ENCODE data around the gene EVPL.
"Not testable (repeated sequence)": the region's sequence is repeated elsewhere in the genome, so short reads cannot be mapped to it uniquely, and the experiment has no call there.

EVPL gene

GRCh38 chr17:75980188-75981018, 46.7 kb downstream of the EVPL start:
- Histone ChIP-seq H3K4me1 (ENCODE audit: control insufficient read depth, insufficient read depth, low read length) (no peaks in the 10 kb centered on the region), H3K4me3 (ENCODE audit: insufficient read depth, low read depth, low read length) (peak overlapping the region; percentile 96), H3K36me3 (ENCODE audit: control insufficient read depth, insufficient read depth, low read length) (no peaks in the 10 kb centered on the region), H3K27me3 (ENCODE audit: control insufficient read depth, insufficient read depth, low read length, poor library complexity, severe bottlenecking) (no peaks in the 10 kb centered on the region), H3K27ac (ENCODE audit: insufficient read depth, low read depth, low read length, poor library complexity, severe bottlenecking) (peak overlapping the region; percentile 98), H3K9me3 (ENCODE audit: control insufficient read depth, low read length) (no peaks in the 10 kb centered on the region)
- 90 to 94% methylated on average over 17 to 18 of the region's 18 CpGs for WGBS, 2 experiments

GRCh38 chr17:75979705-75980187, 47.4 kb downstream of the EVPL start:
- no peaks in the 10 kb centered on the region for H3K9me3 ChIP-seq (ENCODE audit: control insufficient read depth, low read length)
- no peaks in the 10 kb centered on the region for H3K4me1 ChIP-seq (ENCODE audit: control insufficient read depth, insufficient read depth, low read length)
- WGBS, 2 experiments: 9 to 10% methylated on average over 19 of the region's 19 CpGs
- no peaks in the 10 kb centered on the region for H3K27me3 ChIP-seq (ENCODE audit: control insufficient read depth, insufficient read depth, low read length, poor library complexity, severe bottlenecking)
- peak overlapping the region; percentile 96 for H3K4me3 ChIP-seq (ENCODE audit: insufficient read depth, low read depth, low read length)
- H3K27ac ChIP-seq (ENCODE audit: insufficient read depth, low read depth, low read length, poor library complexity, severe bottlenecking): peak overlapping the region; percentile 98
- no peaks in the 10 kb centered on the region for H3K36me3 ChIP-seq (ENCODE audit: control insufficient read depth, insufficient read depth, low read length)

GRCh38 chr17:75978938-75979704, 48.0 kb downstream of the EVPL start, which contains the start of the genes ACOX1 and TEN1:
Gene ACOX1 (minus strand): TSS chr17:75979166. CDS start chr17:75979073, 93 bp downstream.
Gene TEN1 (plus strand): TSS chr17:75979240. CDS start chr17:75986193, 6,953 bp downstream.
- 0% methylated on average over 72 of the region's 72 CpGs for WGBS, 2 experiments
- Histone ChIP-seq H3K36me3 (ENCODE audit: control insufficient read depth, insufficient read depth, low read length) (no peaks in the 10 kb centered on the region), H3K9me3 (ENCODE audit: control insufficient read depth, low read length) (no peaks in the 10 kb centered on the region), H3K4me3 (ENCODE audit: insufficient read depth, low read depth, low read length) (peak within 1 kb of the TSS; percentile 96), H3K4me1 (ENCODE audit: control insufficient read depth, insufficient read depth, low read length) (no peaks in the 10 kb centered on the region), H3K27me3 (ENCODE audit: control insufficient read depth, insufficient read depth, low read length, poor library complexity, severe bottlenecking) (no peaks in the 10 kb centered on the region), H3K27ac (ENCODE audit: insufficient read depth, low read depth, low read length, poor library complexity, severe bottlenecking) (peak within 1 kb of the TSS; percentile 98)

GRCh38 chr17:75976175-75976848, 50.8 kb downstream of the EVPL start:
- Histone ChIP-seq H3K4me1 (ENCODE audit: control insufficient read depth, insufficient read depth, low read length) (no peaks in the 10 kb centered on the region), H3K27me3 (ENCODE audit: control insufficient read depth, insufficient read depth, low read length, poor library complexity, severe bottlenecking) (no peaks in the 10 kb centered on the region), H3K9me3 (ENCODE audit: control insufficient read depth, low read length) (no peaks in the 10 kb centered on the region), H3K27ac (ENCODE audit: insufficient read depth, low read depth, low read length, poor library complexity, severe bottlenecking) (no peak overlapping the region), H3K36me3 (ENCODE audit: control insufficient read depth, insufficient read depth, low read length) (no peaks in the 10 kb centered on the region), H3K4me3 (ENCODE audit: insufficient read depth, low read depth, low read length) (no peak overlapping the region)
- 91 to 94% methylated on average over 9 of the region's 9 CpGs for WGBS, 2 experiments

- no peak overlapping the region for H3K27ac ChIP-seq (ENCODE audit: insufficient read depth, low read depth, low read length, poor library complexity, severe bottlenecking)
- no peaks in the 10 kb centered on the region for H3K36me3 ChIP-seq (ENCODE audit: control insufficient read depth, insufficient read depth, low read length)
- no peaks in the 10 kb centered on the region for H3K27me3 ChIP-seq (ENCODE audit: control insufficient read depth, insufficient read depth, low read length, poor library complexity, severe bottlenecking)
- no peaks in the 10 kb centered on the region for H3K9me3 ChIP-seq (ENCODE audit: control insufficient read depth, low read length)
- 92 to 98% methylated on average over 3 to 5 of the region's 5 CpGs for WGBS, 2 experiments
- H3K4me1 ChIP-seq (ENCODE audit: control insufficient read depth, insufficient read depth, low read length): no peaks in the 10 kb centered on the region
- no peak overlapping the region for H3K4me3 ChIP-seq (ENCODE audit: insufficient read depth, low read depth, low read length)
Observed at GRCh38 chr17:75975757-75976174, 51.3 kb downstream of the EVPL start.

GRCh38 chr17:75975187-75975586, 51.9 kb downstream of the EVPL start:
- H3K4me3 ChIP-seq (ENCODE audit: insufficient read depth, low read depth, low read length); H3K27ac ChIP-seq (ENCODE audit: insufficient read depth, low read depth, low read length, poor library complexity, severe bottlenecking); H3K4me1 ChIP-seq (ENCODE audit: control insufficient read depth, insufficient read depth, low read length); H3K27me3 ChIP-seq (ENCODE audit: control insufficient read depth, insufficient read depth, low read length, poor library complexity, severe bottlenecking); H3K9me3 ChIP-seq (ENCODE audit: control insufficient read depth, low read length); H3K36me3 ChIP-seq (ENCODE audit: control insufficient read depth, insufficient read depth, low read length): not testable (repeated sequence)
- WGBS, 2 experiments: 96% methylated on average over 5 to 6 of the region's 6 CpGs

- H3K27me3 ChIP-seq (ENCODE audit: control insufficient read depth, insufficient read depth, low read length, poor library complexity, severe bottlenecking): no peaks in the 10 kb centered on the region
- no peaks in the 10 kb centered on the region for H3K36me3 ChIP-seq (ENCODE audit: control insufficient read depth, insufficient read depth, low read length)
- no peak overlapping the region for H3K4me3 ChIP-seq (ENCODE audit: insufficient read depth, low read depth, low read length)
- WGBS, 2 experiments: 93 to 94% methylated on average over 7 of the region's 7 CpGs
- H3K4me1 ChIP-seq (ENCODE audit: control insufficient read depth, insufficient read depth, low read length): no peaks in the 10 kb centered on the region
- H3K27ac ChIP-seq (ENCODE audit: insufficient read depth, low read depth, low read length, poor library complexity, severe bottlenecking): no peak overlapping the region
- H3K9me3 ChIP-seq (ENCODE audit: control insufficient read depth, low read length): no peaks in the 10 kb centered on the region
Observed at GRCh38 chr17:75970626-75971025, 56.5 kb downstream of the EVPL start.

GRCh38 chr17:75970011-75970523, 57.0 kb downstream of the EVPL start:
- Histone ChIP-seq H3K27ac (ENCODE audit: insufficient read depth, low read depth, low read length, poor library complexity, severe bottlenecking) (no peak overlapping the region), H3K36me3 (ENCODE audit: control insufficient read depth, insufficient read depth, low read length) (no peaks in the 10 kb centered on the region), H3K9me3 (ENCODE audit: control insufficient read depth, low read length) (no peaks in the 10 kb centered on the region), H3K27me3 (ENCODE audit: control insufficient read depth, insufficient read depth, low read length, poor library complexity, severe bottlenecking) (no peaks in the 10 kb centered on the region), H3K4me3 (ENCODE audit: insufficient read depth, low read depth, low read length) (no peak overlapping the region), H3K4me1 (ENCODE audit: control insufficient read depth, insufficient read depth, low read length) (no peaks in the 10 kb centered on the region)
- 93 to 95% methylated on average over 4 of the region's 4 CpGs for WGBS, 2 experiments

GRCh38 chr17:75969044-75969443, 58.1 kb downstream of the EVPL start:
- not testable (repeated sequence) for H3K4me1 ChIP-seq (ENCODE audit: control insufficient read depth, insufficient read depth, low read length); H3K4me3 ChIP-seq (ENCODE audit: insufficient read depth, low read depth, low read length); H3K36me3 ChIP-seq (ENCODE audit: control insufficient read depth, insufficient read depth, low read length); H3K27ac ChIP-seq (ENCODE audit: insufficient read depth, low read depth, low read length, poor library complexity, severe bottlenecking); H3K27me3 ChIP-seq (ENCODE audit: control insufficient read depth, insufficient read depth, low read length, poor library complexity, severe bottlenecking); H3K9me3 ChIP-seq (ENCODE audit: control insufficient read depth, low read length)
- WGBS, 2 experiments: 78 to 87% methylated on average over 9 to 10 of the region's 10 CpGs

All from ectodermal cell (in vitro differentiated cells).